ENCODE results near the gene MEGF6.

MEGF6 gene

DNA sequence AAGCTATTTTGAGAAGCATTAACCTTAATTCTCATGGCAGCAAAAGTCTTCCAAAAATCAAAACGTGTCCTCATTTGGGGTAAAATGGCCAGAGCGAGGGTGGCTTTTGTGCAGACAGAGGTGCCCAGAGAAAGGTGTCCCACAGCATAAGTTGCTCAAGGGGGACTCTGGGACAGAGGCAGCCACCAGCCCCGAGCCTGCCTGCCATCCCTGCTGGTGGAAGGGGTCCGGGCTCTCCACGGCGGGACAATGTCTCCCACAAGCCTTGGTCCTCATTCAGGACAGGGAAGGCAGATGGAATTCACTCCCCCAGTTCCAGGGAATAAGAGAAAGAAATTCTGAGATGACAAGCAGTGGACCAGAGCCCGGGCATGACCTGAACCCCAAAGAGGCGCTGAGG lies 169.4 kb downstream of the MEGF6 start:
- DNase-seq (ENCODE audit: extremely low spot score), result no peak
- CTCF ChIA-PET, result interaction anchor here (1.6 kb wide), 1 partner anchor 11 kb away, joined by 10 read pairs; no protein-coding TSS in a partner anchor
- TF ChIP-seq CTCF (IDR thresholded peaks at IDR 0.05; ENCODE audit: control extremely low read depth, extremely low read depth, low read depth, missing control alignments), result no peak
- POLR2A ChIA-PET, result no interaction called here

- ChIA-PET POLR2A (no interaction called here), CTCF (interaction anchor here (1.6 kb wide), 2 partner anchors 11 to 45 kb away, joined by 4 to 10 read pairs; no protein-coding TSS in a partner anchor)
- TF ChIP-seq CTCF (IDR thresholded peaks at IDR 0.05; ENCODE audit: control extremely low read depth, extremely low read depth, low read depth, missing control alignments), result no peak
- no peak for DNase-seq (ENCODE audit: extremely low spot score)
These were observed 169.9 kb downstream of the MEGF6 start for GRCh38 chr1:3441410-3441847.

DNA sequence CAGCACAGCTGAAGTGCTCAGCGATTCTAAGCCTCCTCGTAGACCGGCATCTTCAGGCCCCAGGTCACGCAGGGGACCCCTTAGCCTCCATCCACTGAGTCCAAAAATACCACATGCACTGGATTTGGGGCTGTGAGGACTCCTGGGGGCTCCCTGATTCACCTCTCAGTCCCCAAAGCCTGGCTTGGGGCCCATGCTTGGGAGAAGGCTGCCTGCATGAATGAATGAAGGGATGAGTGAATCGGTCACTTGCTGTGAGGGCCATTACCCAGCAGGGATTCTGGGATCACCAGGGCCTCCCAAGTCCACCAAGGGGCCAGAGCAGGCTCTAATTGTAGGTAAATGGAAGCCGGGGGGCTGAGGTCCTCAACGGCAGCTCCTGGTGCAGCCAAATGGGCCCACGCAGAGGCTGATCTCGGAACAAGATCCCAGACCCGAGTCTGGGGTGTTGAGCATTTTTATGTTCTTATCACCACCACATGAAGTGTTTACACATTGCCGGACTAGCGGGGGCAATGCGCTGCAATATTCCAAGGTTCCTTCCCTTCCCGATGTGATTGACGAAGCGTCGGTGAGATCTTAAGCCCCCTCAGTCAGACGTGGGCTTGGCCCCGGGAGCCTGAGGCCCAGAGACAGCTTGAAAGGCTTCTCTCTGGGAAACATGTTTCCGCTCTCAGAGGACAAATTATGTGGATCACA lies 170.4 kb downstream of the MEGF6 start:
- TF ChIP-seq CTCF (IDR thresholded peaks at IDR 0.05; ENCODE audit: control extremely low read depth, extremely low read depth, low read depth, missing control alignments), result no peak
- CTCF ChIA-PET, result interaction anchor here (1.6 kb wide), 2 partner anchors 12 to 45 kb away, joined by 4 to 10 read pairs; no protein-coding TSS in a partner anchor
- no peak for DNase-seq (ENCODE audit: extremely low spot score)
- POLR2A ChIA-PET, result no interaction called here

DNA sequence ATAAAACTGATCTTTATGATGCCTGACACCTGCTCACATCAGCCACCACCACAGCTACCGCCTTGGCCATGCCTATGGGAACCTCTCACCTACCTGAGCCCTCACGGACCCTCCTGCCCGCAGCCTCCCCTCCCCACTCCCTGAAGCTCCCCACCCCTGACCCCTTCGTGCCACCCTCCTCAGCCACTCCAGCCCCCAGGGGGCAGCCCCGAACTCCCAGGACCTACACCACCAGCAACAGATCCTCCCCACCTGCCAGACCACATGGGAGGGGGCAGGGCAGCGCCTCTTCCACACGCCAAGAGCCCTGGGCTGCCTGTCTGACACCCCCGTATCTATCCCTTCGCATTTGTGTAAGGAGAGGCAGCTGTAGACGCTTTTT lies 171.0 kb downstream of the MEGF6 start:
- no peak for DNase-seq (ENCODE audit: extremely low spot score)
- ChIA-PET CTCF (interaction anchor here (1.6 kb wide), 1 partner anchor 46 kb away, joined by 4 read pairs; no protein-coding TSS in a partner anchor), POLR2A (no interaction called here)
- no peak for TF ChIP-seq CTCF (IDR thresholded peaks at IDR 0.05; ENCODE audit: control extremely low read depth, extremely low read depth, low read depth, missing control alignments)
